SK-N-SH (cell line): Measurements from ENCODE around the gene GSG1L. TPM values are rescaled to one million over a fixed set of nuclear protein-coding genes. Genes with fewer than 3 reads are reported as not detected.

Experiments used
- CTCF ChIA-PET: fragments of 300-600, 350-600 bp; formaldehyde crosslinking; extraction: SDS; loops from one replicate; lab custom pipeline; 2021; lab: Yijun Ruan, JAX
- POLR2A ChIA-PET: fragments of 350-600 bp; sonication (Branson Sonifier 250); formaldehyde crosslinking; extraction: SDS; loops from one replicate; lab custom pipeline; 2020; ENCODE audit warnings: antibody characterized with exemption, inconsistent platforms; lab: Yijun Ruan, JAX
- DNase-seq: peaks from one replicate; pipeline ENCODE4 v3.0.0; 2012
- H2AFZ ChIP-seq: fragments of 200-600 bp; sonication (generic); 2 replicates; pipeline ENCODE4 v1.8.1; 2016; ENCODE audit warnings: antibody characterized with exemption, mild to moderate bottlenecking, low read depth
- H3F3A ChIP-seq: fragments of 200-600 bp; sonication (generic); replicated peaks from 2 replicates; pipeline ENCODE3; 2016; ENCODE audit warnings: antibody characterized with exemption, mild to moderate bottlenecking; ENCODE audit not compliant: insufficient read depth
- H3K27ac ChIP-seq, 2 experiments: fragments of 200-500 bp in 1 of 2; fragments of 200-600 bp in 1 of 2; sonication (Bioruptor generic) in 1 of 2; sonication (generic), shearing (Covaris generic) in 1 of 2; 2 replicates each; pipeline versions ENCODE4 v1.5.1 to v1.6.1; 2014 to 2016; ENCODE audit warnings: low read depth in 2 of 2, inconsistent platforms in 1 of 2, low read length in 1 of 2, mild to moderate bottlenecking in 1 of 2, mixed read lengths in 1 of 2
- H3K27me3 ChIP-seq: fragments of 200-600 bp; sonication (generic), shearing (Covaris generic); 2 replicates; pipeline ENCODE4 v1.6.1; 2016; ENCODE audit warnings: mixed run types; ENCODE audit not compliant: insufficient read depth
- H3K36me3 ChIP-seq, 2 experiments: fragments of 200-500 bp in 1 of 2; fragments of 200-600 bp in 1 of 2; sonication (Bioruptor generic) in 1 of 2; sonication (generic) in 1 of 2; replicated peaks in 1 of 2; 2 replicates each; pipeline versions ENCODE3 to v1.5.1; 2014 to 2016; ENCODE audit warnings: low read length in 1 of 2, mild to moderate bottlenecking in 1 of 2; ENCODE audit not compliant: insufficient read depth in 2 of 2, control insufficient read depth in 1 of 2
- H3K4me1 ChIP-seq, 2 experiments: fragments of 200-500 bp in 1 of 2; fragments of 200-600 bp in 1 of 2; sonication (Bioruptor generic) in 1 of 2; sonication (generic), shearing (Covaris generic) in 1 of 2; 2 replicates each; pipeline versions ENCODE4 v1.5.1 to v1.6.1; 2014 to 2016; ENCODE audit warnings: low read depth in 1 of 2, low read length in 1 of 2, mixed run types in 1 of 2; ENCODE audit not compliant: insufficient read depth in 2 of 2, control insufficient read depth in 1 of 2
- H3K4me2 ChIP-seq: fragments of 200-600 bp; sonication (generic), shearing (Covaris generic); 2 replicates; pipeline ENCODE4 v1.6.1; 2017; ENCODE audit warnings: mixed run types
- H3K4me3 ChIP-seq, 2 experiments: fragments of 200-500 bp in 1 of 2; fragments of 200-600 bp in 1 of 2; sonication (Bioruptor generic) in 1 of 2; sonication (generic), shearing (Covaris generic) in 1 of 2; 2 replicates each; pipeline versions ENCODE4 v1.5.1 to v1.8.1; 2014 to 2016; ENCODE audit warnings: low read depth in 2 of 2, inconsistent platforms in 1 of 2, low read length in 1 of 2, mild to moderate bottlenecking in 1 of 2, mixed read lengths in 1 of 2, moderate library complexity in 1 of 2
- H3K79me2 ChIP-seq: fragments of 200-600 bp; sonication (generic); 2 replicates; pipeline ENCODE4 v1.8.1; 2017; ENCODE audit warnings: mild to moderate bottlenecking; ENCODE audit not compliant: insufficient read depth
- H3K9ac ChIP-seq: fragments of 200-600 bp; sonication (generic); 2 replicates; pipeline ENCODE4 v1.6.1; 2017; ENCODE audit warnings: mixed run types
- H3K9me2 ChIP-seq: fragments of 200-600 bp; sonication (generic); 2 replicates; pipeline ENCODE4 v1.6.1; 2017; ENCODE audit warnings: mixed run types
- H3K9me3 ChIP-seq: fragments of 200-600 bp; sonication (generic); 2 replicates; pipeline ENCODE4 v1.6.1; 2017; ENCODE audit warnings: mixed run types, mild to moderate bottlenecking, moderate library complexity
- H4K20me1 ChIP-seq: fragments of 200-600 bp; sonication (generic); 2 replicates; pipeline ENCODE4 v1.6.1; 2017; ENCODE audit warnings: mild to moderate bottlenecking, mixed run types; ENCODE audit not compliant: insufficient read depth
- CTCF ChIP-seq: fragments of 200-600 bp; sonication (generic); IDR thresholded peaks from 2 replicates; pipeline ENCODE4 v1.6.1; 2017; ENCODE audit warnings: antibody characterized with exemption, mild to moderate bottlenecking, moderate library complexity
- EZH2phosphoT487 ChIP-seq: fragments of 200-600 bp; sonication (generic); IDR thresholded peaks from 2 replicates; pipeline ENCODE4 v1.6.1; 2017; ENCODE audit warnings: low read depth, mixed run types, mild to moderate bottlenecking, antibody characterized with exemption, moderate library complexity, borderline replicate concordance
- FOSL2 ChIP-seq: IDR thresholded peaks from 2 replicates; pipeline ENCODE4 v1.4.0; 2012; ENCODE audit warnings: low read depth, mild to moderate bottlenecking, moderate library complexity, borderline replicate concordance
- FOXM1 ChIP-seq: IDR thresholded peaks from 2 replicates; pipeline ENCODE4 v1.4.0; 2012; ENCODE audit warnings: low read depth, mild to moderate bottlenecking
- IRF3 ChIP-seq: fragments of 150-350 bp; IDR thresholded peaks from 2 replicates; pipeline ENCODE4 v1.6.1; 2016; ENCODE audit warnings: mild to moderate bottlenecking, low read depth, low read length
- JUND ChIP-seq: IDR thresholded peaks from 2 replicates; pipeline ENCODE4 v1.4.0; 2012
- MEF2A ChIP-seq: IDR thresholded peaks from 2 replicates; pipeline ENCODE4 v1.4.0; 2012; ENCODE audit warnings: low read depth, borderline replicate concordance
- NFIC ChIP-seq: IDR thresholded peaks from 2 replicates; pipeline ENCODE4 v1.4.0; 2012; ENCODE audit warnings: borderline replicate concordance
- NRF1 ChIP-seq: IDR thresholded peaks from 2 replicates; pipeline ENCODE4 v1.6.1; 2012; ENCODE audit warnings: low read depth, mild to moderate bottlenecking, low read length
- PBX3 ChIP-seq: IDR thresholded peaks from 2 replicates; pipeline ENCODE4; 2012
- RAD21 ChIP-seq: IDR thresholded peaks from 2 replicates; pipeline ENCODE4 v1.6.1; 2012; ENCODE audit warnings: mild to moderate bottlenecking, low read length
- RCOR1 ChIP-seq: fragments of 150-350 bp; IDR thresholded peaks from 2 replicates; pipeline ENCODE4 v1.6.1; 2017; ENCODE audit warnings: antibody characterized with exemption, low read length
- SIN3A ChIP-seq: IDR thresholded peaks from 2 replicates; pipeline ENCODE4 v1.6.1; 2012; ENCODE audit warnings: low read depth, mild to moderate bottlenecking, low read length, moderate library complexity, borderline replicate concordance
- SMC3 ChIP-seq: IDR thresholded peaks from 2 replicates; pipeline ENCODE4 v1.6.1; 2012; ENCODE audit warnings: low read depth, low read length, improper control_type of control experiment
- TCF12 ChIP-seq: IDR thresholded peaks from 2 replicates; pipeline ENCODE4 v1.4.0; 2012
- TEAD4 ChIP-seq: IDR thresholded peaks from 2 replicates; pipeline ENCODE4 v1.4.0; 2012; ENCODE audit warnings: mild to moderate bottlenecking, borderline replicate concordance; ENCODE audit not compliant: insufficient read depth
- USF2 ChIP-seq: fragments of 150-350 bp; IDR thresholded peaks from 2 replicates; pipeline ENCODE4 v1.6.1; 2017; ENCODE audit warnings: antibody characterized with exemption, low read length, low read depth, borderline replicate concordance
- WGBS: methylation state at CpG from one replicate; pipeline ENCODE4 v1.1.6; 2017; ENCODE audit warnings: low lambda C conversion rate; 5-methylcytosine and 5-hydroxymethylcytosine counted together
- polyA plus RNA-seq, 3 experiments: library from polyadenylated mRNA; depleted of rRNA; stranded (reverse); fragments of >200 nt; gene quantifications; 2 replicates each; pipeline ENCODE4 v1.2.3, GENCODE V29; 2012

Gene GSG1L
- polyA plus RNA-seq, 1 of the 3 experiments (the other 2 are of a cell fraction), result not detected

GRCh38 chr16:27778171-27778925 is 285.2 kb downstream of the GSG1L start:
- Histone ChIP-seq H3K79me2 (no peaks in the 10 kb centered on the region), H3K9me2 (no peaks in the 10 kb centered on the region), H3K27ac (no peak overlapping the region; a peak in 1 of 4 replicates), H3K4me2 (no peak overlapping the region), H4K20me1 (no peaks in the 10 kb centered on the region), H3K36me3 (peaks cover 0 to 9% of the 10 kb centered on the region in 2 experiments), H3K4me1 (peaks cover 0 to 27% of the 10 kb centered on the region in 2 experiments; a peak in 1 of 4 replicates), H3K4me3 (no peak overlapping the region), H3F3A (no peaks in the 10 kb centered on the region), H3K27me3 (no peaks in the 10 kb centered on the region), H2AFZ (no peak overlapping the region), H3K9me3 (no peaks in the 10 kb centered on the region), H3K9ac (no peak overlapping the region)
- TF ChIP-seq NFIC, result no peak
- no peak for TF ChIP-seq MEF2A
- no peak for TF ChIP-seq RCOR1
- no peak for TF ChIP-seq TCF12
- no peak for TF ChIP-seq NRF1
- no peak for TF ChIP-seq USF2
- TF ChIP-seq SIN3A, result no peak
- no peak for TF ChIP-seq JUND
- no peak for TF ChIP-seq SMC3
- TF ChIP-seq TEAD4, result no peak
- no peak for TF ChIP-seq RAD21
- no peak for TF ChIP-seq PBX3
- TF ChIP-seq FOXM1, result no peak
- no peak for TF ChIP-seq EZH2phosphoT487
- TF ChIP-seq IRF3, result no peak
- no peak for TF ChIP-seq FOSL2
- TF ChIP-seq CTCF, result no peak
- ChIA-PET POLR2A (no interaction called here), CTCF (interaction anchor here (0.8 to 7.9 kb wide), 11 partner anchors 12 to 293 kb away, joined by 3 to 67 read pairs (median 10); no protein-coding TSS in a partner anchor)
- 96% methylated on average over 12 of the region's 20 CpGs for WGBS
- DNase-seq, result peak; percentile 54
